Measurements from ENCODE around the gene ECT2L.

Gene ECT2L, protein sequence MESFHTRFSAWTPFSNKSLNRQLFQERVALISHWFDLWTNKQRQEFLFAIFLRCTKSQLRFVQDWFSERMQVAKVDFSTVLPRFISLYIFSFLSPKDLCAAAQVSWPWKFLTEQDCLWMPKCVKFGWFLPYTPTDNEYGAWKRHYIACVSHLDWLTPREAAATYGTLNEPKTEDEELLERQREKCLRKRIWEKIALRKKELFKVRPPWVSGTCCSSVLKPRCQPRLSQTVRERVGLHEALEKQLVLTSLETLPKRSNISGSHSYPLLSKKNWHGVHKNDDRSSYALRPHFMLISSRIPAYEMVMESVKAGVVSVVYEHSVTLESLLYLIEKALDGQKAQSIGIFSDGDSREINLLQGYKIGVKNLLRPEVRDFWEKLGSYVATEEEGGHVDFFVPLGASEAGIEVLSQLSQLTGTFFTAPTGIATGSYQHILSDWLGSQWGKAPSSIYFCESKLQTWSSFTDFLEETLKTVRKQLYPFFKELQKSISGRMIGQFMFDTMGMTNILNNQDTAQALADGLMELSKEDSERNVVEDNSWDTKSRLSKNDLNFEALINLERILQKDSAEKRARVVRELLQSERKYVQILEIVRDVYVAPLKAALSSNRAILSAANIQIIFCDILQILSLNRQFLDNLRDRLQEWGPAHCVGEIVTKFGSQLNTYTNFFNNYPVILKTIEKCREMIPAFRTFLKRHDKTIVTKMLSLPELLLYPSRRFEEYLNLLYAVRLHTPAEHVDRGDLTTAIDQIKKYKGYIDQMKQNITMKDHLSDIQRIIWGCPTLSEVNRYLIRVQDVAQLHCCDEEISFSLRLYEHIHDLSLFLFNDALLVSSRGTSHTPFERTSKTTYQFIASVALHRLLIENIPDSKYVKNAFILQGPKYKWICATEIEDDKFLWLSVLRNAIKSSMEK

DNA sequence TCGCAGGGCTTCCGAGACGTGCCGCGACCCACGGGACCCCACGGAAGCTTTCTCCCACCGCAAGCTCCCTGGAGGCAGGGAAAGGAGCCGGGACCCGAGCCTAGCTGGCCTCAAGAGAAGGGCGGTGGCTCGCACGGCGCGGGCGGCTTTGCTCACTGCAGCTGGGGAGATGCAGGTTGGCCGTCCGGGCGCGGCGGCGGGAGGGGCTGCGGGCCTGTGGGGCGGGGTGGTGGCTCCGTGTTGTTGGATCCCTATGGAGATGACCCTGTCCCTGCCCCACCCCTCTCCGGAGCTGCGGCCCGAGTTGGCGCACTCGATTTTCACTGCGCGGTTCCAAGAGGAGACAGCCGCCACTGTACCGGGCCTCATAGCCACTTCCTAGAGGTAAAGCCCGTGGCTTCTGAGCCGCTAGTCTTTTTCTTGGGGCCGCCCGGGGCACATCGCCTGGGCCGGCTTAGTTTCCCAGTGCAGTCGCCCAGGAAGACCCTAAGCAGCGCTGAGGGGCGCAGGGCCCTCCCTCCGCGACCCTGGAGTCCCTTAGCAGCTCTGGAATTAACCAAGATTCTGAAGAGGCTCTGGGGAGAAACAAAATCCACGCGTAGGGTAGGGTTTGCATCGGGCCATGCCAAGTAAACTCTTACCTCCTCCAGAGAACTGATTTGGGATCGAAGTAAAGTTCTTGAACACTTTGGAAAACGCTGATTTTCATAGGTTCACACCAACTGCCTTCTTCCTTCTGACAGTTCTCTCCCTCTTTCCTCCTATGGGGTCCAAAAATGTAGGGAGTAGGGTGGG lies at the start of gene ECT2L:
TSS of gene ECT2L (plus strand) at position 279 of the 795 bp plus-strand sequence. CDS start 17,188 bp downstream, outside the sequence.
- in situ Hi-C loops (cut with HindIII; ENCODE audit: low pct_unique_long_range_greater_than_20kb, low sequenced_read_pairs), result no loop called here
- DNase-seq (ENCODE audit: low read depth in 1 of 2, low spot score in 1 of 2), result peak in 1 of 2 experiments; percentile 54
- no peak for TF ChIP-seq JUND (IDR thresholded peaks at IDR 0.05; ENCODE audit: low read depth)

DNA sequence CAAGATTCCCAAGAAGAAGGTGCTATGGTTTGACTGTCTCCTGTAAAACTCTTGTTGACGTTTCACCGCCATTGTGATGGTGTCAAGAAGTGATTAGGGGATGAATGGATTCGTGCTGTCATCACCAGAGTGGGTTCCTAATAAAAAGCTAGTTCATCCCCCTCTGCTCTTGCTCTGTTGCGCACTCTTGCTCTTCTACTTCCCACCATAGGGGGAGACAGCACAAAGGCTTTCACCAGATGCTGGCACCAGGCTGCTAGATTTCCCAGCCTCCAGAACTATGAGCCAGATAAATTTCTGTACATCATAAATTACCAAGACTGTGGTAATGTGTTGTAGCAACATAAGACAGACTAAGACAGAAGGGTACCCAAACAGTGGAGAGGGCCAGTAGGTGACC lies 43.9 kb upstream of the ECT2L start:
- TF ChIP-seq JUND (IDR thresholded peaks at IDR 0.05; ENCODE audit: low read depth), result no peak
- in situ Hi-C loops (cut with HindIII; ENCODE audit: low pct_unique_long_range_greater_than_20kb, low sequenced_read_pairs), result no loop called here
- DNase-seq (ENCODE audit: low read depth in 1 of 2, low spot score in 1 of 2), result no peak

DNA sequence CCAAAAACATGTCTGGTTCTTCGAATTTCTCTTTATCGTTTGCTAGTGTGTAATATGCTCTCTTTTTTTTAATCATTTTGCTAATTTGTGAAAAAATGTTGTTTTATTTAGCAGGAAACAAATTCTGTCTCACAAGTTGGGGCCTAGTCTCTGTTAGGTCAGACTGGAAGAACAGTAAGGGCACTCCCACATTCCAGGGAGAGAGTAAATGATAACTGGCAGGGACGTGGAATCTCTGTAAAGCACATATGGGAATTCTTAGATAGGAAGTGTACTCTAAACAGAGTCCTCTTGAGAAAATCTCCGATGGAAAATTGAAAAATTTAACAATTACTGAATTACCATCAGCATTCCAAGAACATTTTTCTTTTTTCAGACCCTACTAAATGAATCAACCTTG lies 38.8 kb upstream of the ECT2L start:
- TF ChIP-seq JUND (IDR thresholded peaks at IDR 0.05; ENCODE audit: low read depth), result no peak
- in situ Hi-C loops (cut with HindIII; ENCODE audit: low pct_unique_long_range_greater_than_20kb, low sequenced_read_pairs), result no loop called here
- no peak for DNase-seq (ENCODE audit: low read depth in 1 of 2, low spot score in 1 of 2)

DNA sequence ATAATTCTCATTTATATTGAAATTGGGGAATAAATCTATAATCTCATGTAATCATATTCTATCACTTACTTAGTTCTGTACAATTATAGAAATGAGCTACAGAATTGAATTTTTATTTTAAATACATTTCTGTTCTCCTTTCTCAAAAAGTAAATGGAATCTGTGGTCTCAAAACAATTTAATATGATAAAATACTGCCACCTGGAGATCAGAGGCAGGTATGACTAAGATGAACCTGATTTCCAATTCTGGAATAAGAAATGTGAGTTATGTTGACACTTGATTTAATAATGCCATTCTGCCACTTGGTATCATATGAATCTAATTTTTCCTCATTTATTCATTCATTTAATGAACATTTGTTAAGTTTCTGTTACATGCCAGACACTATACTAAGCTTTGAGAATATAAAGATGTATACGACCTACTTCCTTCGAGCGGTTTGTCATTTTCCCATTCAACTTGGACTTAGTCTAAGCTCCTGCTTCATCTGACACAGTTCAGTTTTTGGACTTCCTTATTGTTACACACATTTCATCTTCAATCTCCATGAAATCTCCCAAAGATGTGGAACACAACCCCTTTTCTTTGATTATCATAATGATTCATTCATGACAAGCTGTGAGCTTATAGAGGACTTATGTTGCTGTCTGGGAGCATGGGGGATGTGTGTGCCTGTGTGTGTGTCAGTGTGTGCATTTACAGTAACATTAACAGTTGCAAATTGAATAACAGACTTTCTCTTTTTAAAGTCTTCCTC lies 29.8 kb upstream of the ECT2L start:
- TF ChIP-seq JUND (IDR thresholded peaks at IDR 0.05; ENCODE audit: low read depth), result no peak
- peak; percentile 4 to 53 for DNase-seq (ENCODE audit: low read depth in 1 of 2, low spot score in 1 of 2)
- in situ Hi-C loops (cut with HindIII; ENCODE audit: low pct_unique_long_range_greater_than_20kb, low sequenced_read_pairs), result no loop called here

DNA sequence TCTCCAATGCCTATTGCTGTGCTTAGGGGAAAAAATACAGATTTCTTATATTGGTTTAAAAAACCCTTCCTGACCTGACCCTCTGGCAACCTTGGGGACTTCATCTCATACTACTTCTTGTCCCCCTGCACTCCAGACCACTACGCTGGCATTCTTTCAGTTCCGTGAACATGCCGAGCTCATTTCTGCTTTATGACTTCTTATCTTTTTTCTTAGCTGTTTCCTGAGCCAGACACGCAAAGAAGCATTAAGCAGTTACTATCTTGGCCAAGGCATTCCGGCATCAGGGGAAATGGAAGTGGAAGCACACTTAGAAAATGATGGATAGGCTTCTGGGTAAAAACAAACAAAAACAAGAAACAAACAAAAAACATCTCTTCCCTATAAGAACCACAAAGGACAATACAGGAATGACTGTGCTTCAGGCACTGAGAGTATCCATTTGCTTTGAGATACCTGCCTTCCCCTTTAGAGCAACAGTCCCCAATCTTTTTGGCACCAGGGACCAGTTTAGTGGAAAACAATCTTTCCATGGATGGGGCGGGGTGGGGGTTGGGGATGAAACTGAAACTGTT lies 26.7 kb upstream of the ECT2L start:
- no peak for DNase-seq (ENCODE audit: low read depth in 1 of 2, low spot score in 1 of 2)
- in situ Hi-C loops (cut with HindIII; ENCODE audit: low pct_unique_long_range_greater_than_20kb, low sequenced_read_pairs), result no loop called here
- no peak for TF ChIP-seq JUND (IDR thresholded peaks at IDR 0.05; ENCODE audit: low read depth)

DNA sequence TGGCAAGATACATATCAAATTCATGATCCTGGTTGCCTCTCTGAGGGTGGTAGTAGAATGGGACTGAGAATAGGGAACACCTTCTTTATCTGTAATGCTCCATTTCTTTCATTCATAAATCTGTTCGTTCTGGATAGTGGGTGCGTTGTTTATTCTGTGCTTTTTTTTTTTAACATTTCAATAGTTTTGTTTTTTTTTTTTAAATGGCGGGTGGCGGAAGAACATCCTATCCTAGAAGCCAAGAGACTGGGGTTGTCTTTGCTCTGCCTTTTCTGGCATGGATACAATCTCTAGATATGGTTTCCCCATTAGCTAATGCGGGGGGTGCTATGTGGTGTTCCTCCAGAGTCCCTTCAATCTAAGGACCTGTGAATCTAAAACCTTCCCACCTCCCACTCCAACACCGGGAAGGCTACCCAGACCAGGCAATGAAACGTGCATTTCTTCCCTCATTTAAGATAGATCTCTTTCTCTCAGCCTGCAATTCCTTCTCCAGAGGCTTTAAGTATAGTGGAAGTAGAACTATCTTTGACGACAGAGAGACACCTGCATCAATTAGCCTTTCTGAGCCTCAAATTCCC lies 23.2 kb upstream of the ECT2L start:
- no peak for TF ChIP-seq JUND (IDR thresholded peaks at IDR 0.05; ENCODE audit: low read depth)
- in situ Hi-C loops (cut with HindIII; ENCODE audit: low pct_unique_long_range_greater_than_20kb, low sequenced_read_pairs), result no loop called here
- no peak for DNase-seq (ENCODE audit: low read depth in 1 of 2, low spot score in 1 of 2)

DNA sequence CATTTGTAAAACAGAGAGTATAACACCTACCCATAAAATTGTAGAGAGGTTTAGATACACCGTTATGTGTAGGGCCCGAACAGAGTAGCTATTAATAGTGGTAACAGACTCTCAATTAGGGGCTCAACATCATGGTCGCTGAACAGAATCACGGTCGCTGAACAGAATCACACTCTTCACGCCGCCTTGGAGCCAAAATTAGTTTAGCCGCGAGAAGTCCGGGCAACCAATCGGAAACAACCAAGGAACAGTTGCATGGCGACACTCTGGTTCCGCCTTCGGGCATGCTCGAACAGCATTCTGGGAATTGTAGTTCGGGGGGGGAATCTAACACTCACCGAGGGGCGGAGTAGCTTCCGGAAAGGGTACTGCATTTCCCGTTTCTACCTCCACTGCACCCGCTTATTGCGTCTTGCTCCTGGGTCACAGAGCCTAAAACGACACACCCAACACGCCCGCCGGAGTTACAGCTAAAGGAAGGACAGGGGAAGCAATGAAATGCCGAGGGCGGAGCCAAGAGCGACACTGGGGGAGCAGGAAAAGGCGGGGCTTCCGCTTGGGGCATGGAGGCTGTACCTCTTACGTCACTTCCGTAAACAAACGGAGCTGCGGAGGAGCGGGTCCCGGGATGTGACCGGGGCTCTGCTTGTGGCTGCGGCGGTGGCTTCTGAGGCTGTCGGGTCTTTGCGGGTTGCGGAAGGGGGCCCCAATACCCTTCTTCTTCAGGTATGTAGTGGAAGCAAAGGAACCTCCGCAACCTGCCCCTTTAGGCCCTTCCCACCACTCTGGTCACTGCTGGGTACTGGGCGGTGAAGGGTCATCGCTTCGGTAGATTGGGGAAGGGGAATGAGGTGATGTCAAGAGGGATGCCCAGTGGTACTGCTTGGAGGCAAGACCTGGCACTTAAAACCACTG lies 22.5 kb upstream of the ECT2L start, which contains the start of gene CCDC28A:
TSS of gene CCDC28A (plus strand) at position 593 of the 915 bp plus-strand sequence. CDS start 2,352 bp downstream, outside the sequence.
- no peak for TF ChIP-seq JUND (IDR thresholded peaks at IDR 0.05; ENCODE audit: low read depth)
- DNase-seq (ENCODE audit: low read depth in 1 of 2, low spot score in 1 of 2), result peak; percentile 45 to 95
- in situ Hi-C loops (cut with HindIII; ENCODE audit: low pct_unique_long_range_greater_than_20kb, low sequenced_read_pairs), result no loop called here

DNA sequence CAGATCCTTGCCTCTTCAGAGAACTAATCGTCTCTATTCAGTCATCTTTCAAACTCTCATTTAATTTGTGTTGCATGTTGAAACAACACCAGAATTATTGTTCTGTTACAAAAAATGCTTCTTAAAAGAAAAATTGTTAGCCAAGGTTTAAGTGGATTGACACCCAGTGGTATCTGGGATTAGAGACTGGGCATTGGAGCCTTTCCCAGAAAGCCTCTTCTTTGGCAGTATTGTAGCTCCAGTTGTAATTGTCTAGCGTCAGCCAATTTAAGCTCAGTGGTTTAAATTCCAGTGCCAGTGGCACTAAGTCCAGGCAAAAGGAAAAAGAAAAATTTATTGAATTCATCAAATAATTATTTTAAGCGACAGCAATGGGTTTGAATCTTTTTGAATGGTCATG lies 21.5 kb upstream of the ECT2L start:
- DNase-seq (ENCODE audit: low read depth in 1 of 2, low spot score in 1 of 2), result no peak

DNA sequence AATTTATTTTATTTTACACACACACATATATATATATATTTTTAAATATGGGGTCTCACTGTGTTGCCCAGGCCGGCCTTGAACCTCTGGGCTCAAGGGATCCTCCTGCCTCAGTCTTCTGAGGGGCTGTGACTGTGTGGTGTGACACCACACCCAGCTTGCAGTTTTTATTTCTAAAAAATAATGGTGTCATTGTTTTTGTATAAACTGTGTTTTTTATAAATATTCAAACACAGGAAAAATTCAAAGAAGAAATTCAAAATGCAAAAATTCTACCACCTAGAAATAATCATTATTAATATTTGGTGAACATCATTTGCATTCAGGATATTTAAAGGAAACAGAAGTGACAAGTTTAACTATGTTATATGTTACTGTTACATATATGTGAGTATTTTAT lies 19.2 kb upstream of the ECT2L start:
- in situ Hi-C loops (cut with HindIII; ENCODE audit: low pct_unique_long_range_greater_than_20kb, low sequenced_read_pairs), result no loop called here
- no peak for DNase-seq (ENCODE audit: low read depth in 1 of 2, low spot score in 1 of 2)
- no peak for TF ChIP-seq JUND (IDR thresholded peaks at IDR 0.05; ENCODE audit: low read depth)

More for the DNA sequence above, 21.5 kb upstream of the ECT2L start:
- no peak for TF ChIP-seq JUND (IDR thresholded peaks at IDR 0.05; ENCODE audit: low read depth)
- in situ Hi-C loops (cut with HindIII; ENCODE audit: low pct_unique_long_range_greater_than_20kb, low sequenced_read_pairs), result no loop called here

DNA sequence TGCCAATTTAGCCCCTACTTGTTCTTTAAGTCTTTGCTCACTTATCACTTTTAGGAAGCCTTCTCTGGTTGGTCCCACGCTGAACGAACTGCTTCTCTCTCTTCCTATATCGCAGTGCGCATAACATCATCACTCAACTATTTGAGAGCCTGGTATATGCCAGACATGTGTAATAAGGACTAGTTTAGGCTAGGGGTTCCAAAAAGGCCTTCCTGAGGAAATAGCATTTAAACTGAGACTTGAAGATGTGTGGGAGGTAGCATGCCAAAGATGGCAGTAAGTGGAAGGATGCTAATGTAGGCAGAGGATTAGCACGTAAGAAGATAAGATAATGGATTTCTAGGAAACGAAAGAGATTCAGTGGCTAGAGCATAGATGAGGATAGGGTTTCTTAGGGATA lies 17.6 kb upstream of the ECT2L start:
- in situ Hi-C loops (cut with HindIII; ENCODE audit: low pct_unique_long_range_greater_than_20kb, low sequenced_read_pairs), result no loop called here
- TF ChIP-seq JUND (IDR thresholded peaks at IDR 0.05; ENCODE audit: low read depth), result no peak
- no peak for DNase-seq (ENCODE audit: low read depth in 1 of 2, low spot score in 1 of 2)
